HepG2 (cell line): ENCODE measurements around the gene RAB3IP. TPM values are rescaled to one million over a fixed set of nuclear protein-coding genes. Genes with fewer than 3 reads are reported as not detected.

Experiments used
- ATAC-seq: fragments of 200-7000 bp; cut with Tn5 transposase; 3 replicates; pipeline ENCODE4 v1.9.1; 2020; ENCODE audit warnings: mild to moderate bottlenecking, moderate library complexity
- BruUV-seq: library from RNA; stranded (reverse); fragments of 400-500 nt; replicated peaks from 2 replicates; lab custom pipeline; 2021; lab: Mats Ljungman, UMichigan
- CTCF ChIA-PET: fragments of 300-600 bp; formaldehyde crosslinking; extraction: SDS; loops from one replicate; lab custom pipeline; 2021; ENCODE audit warnings: low total read pairs, inconsistent platforms, low intra/inter-chr PET ratio; lab: Yijun Ruan, JAX
- POLR2A ChIA-PET: fragments of 350-600 bp; sonication (Branson Sonifier 250); formaldehyde crosslinking; loops from one replicate; lab custom pipeline; 2020; ENCODE audit warnings: antibody characterized with exemption, inconsistent platforms; lab: Yijun Ruan, JAX
- DNase-seq: peaks from one replicate; pipeline ENCODE4 v3.0.0-alpha.2; 2015; ENCODE audit warnings: low spot score
- FAIRE-seq: peaks from 3 replicates; lab custom pipeline; 2011; peaks lifted over from hg19 to GRCh38; lab: Jason Lieb, UNC
- H2AFZ ChIP-seq: one replicate; pipeline ENCODE4 v1.6.1; 2011; ENCODE audit warnings: low read length, inconsistent platforms
- H3K27ac ChIP-seq: fragments of 300-600 bp; 3 replicates; pipeline ENCODE4 v1.8.0; 2011; ENCODE audit warnings: mixed run types, mild to moderate bottlenecking, mixed read lengths, low read length, inconsistent platforms; ENCODE audit not compliant: insufficient read depth; ENCODE audit errors: extremely low read length
- H3K27me3 ChIP-seq, 2 experiments: fragments of 200-600 bp in 1 of 2; 2 replicates in 1 of 2; 3 replicates in 1 of 2; pipeline versions ENCODE4 v1.6.0 to v1.8.0; 2011; ENCODE audit warnings: low read length in 2 of 2, mild to moderate bottlenecking in 2 of 2, moderate library complexity in 2 of 2, inconsistent platforms in 1 of 2; ENCODE audit not compliant: insufficient read depth in 2 of 2, control insufficient read depth in 1 of 2
- H3K36me3 ChIP-seq, 2 experiments: fragments of 200-600 bp in 1 of 2; replicated peaks in 1 of 2; 2 replicates in 1 of 2; 3 replicates in 1 of 2; pipeline versions ENCODE4 v1.5.1 to v1.8.0; 2011; ENCODE audit warnings: low read length in 2 of 2, inconsistent platforms in 1 of 2; ENCODE audit not compliant: insufficient read depth in 2 of 2, control insufficient read depth in 1 of 2
- H3K4me1 ChIP-seq: 2 replicates; pipeline ENCODE4 v1.5.1; 2012; ENCODE audit warnings: low read length, inconsistent platforms; ENCODE audit not compliant: insufficient read depth
- H3K4me2 ChIP-seq: 2 replicates; pipeline ENCODE4 v1.6.0; 2011; ENCODE audit warnings: low read depth, low read length, inconsistent platforms
- H3K4me3 ChIP-seq, 3 experiments: fragments of 200-600 bp in 1 of 3; sonication (generic), shearing (Covaris generic) in 1 of 3; replicated peaks in 1 of 3; 2 replicates each; pipeline ENCODE4 v1.5.1; 2011 to 2016; ENCODE audit warnings: low read length in 3 of 3, inconsistent platforms in 2 of 3, low read depth in 2 of 3, mild to moderate bottlenecking in 2 of 3, control low read depth in 1 of 3, mixed read lengths in 1 of 3; ENCODE audit not compliant: insufficient read depth in 1 of 3
- H3K79me2 ChIP-seq: one replicate; pipeline ENCODE4 v1.6.1; 2011; ENCODE audit warnings: low read length, inconsistent platforms; ENCODE audit not compliant: insufficient read depth
- H3K9ac ChIP-seq: 2 replicates; pipeline ENCODE4 v1.6.0; 2011; ENCODE audit warnings: mild to moderate bottlenecking, low read depth, low read length, inconsistent platforms; ENCODE audit not compliant: insufficient read depth
- H3K9me3 ChIP-seq: 2 replicates; pipeline ENCODE4 v1.5.1; 2012; ENCODE audit warnings: mild to moderate bottlenecking, low read length
- H4K20me1 ChIP-seq: 2 replicates; pipeline ENCODE4 v1.6.0; 2011; ENCODE audit warnings: inconsistent platforms, mild to moderate bottlenecking, low read length, moderate library complexity; ENCODE audit not compliant: insufficient read depth
- DBP ChIP-seq: sonication (generic); formaldehyde crosslinking; IDR thresholded peaks from 2 replicates; pipeline ENCODE4 v1.4.0; 2020; ENCODE audit warnings: missing genetic modification reagents; ENCODE audit errors: not compliant biosample characterization
- MAF1 ChIP-seq: sonication (generic); formaldehyde crosslinking; IDR thresholded peaks from 2 replicates; pipeline ENCODE4 v1.5.0; 2020; ENCODE audit warnings: missing genetic modification reagents, borderline replicate concordance
- SETDB1 ChIP-seq: sonication (generic); formaldehyde crosslinking; IDR thresholded peaks from 2 replicates; pipeline ENCODE4 v1.5.1; 2020; ENCODE audit warnings: missing genetic modification reagents, mild to moderate bottlenecking, borderline replicate concordance
- SIX1 ChIP-seq: sonication (generic); formaldehyde crosslinking; IDR thresholded peaks from 2 replicates; pipeline ENCODE4 v1.4.0; 2020; ENCODE audit warnings: missing genetic modification reagents, borderline replicate concordance
- TBX3 ChIP-seq: fragments of 450-650 bp; IDR thresholded peaks from 2 replicates; pipeline ENCODE4 v1.6.1; 2017; ENCODE audit warnings: antibody characterized with exemption, mild to moderate bottlenecking, inconsistent platforms, borderline replicate concordance
- ZNF777 ChIP-seq: sonication (generic); formaldehyde crosslinking; IDR thresholded peaks from 2 replicates; pipeline ENCODE4 v1.4.0; 2020; ENCODE audit warnings: missing genetic modification reagents
- ZNF784 ChIP-seq: sonication (generic); formaldehyde crosslinking; IDR thresholded peaks from 2 replicates; pipeline ENCODE4 v1.5.1; 2020; ENCODE audit warnings: missing genetic modification reagents, mild to moderate bottlenecking, borderline replicate concordance
- ZSCAN29 ChIP-seq: sonication (generic); formaldehyde crosslinking; conservative IDR thresholded peaks from 2 replicates; pipeline ENCODE4 v1.4.0; 2020; ENCODE audit warnings: mild to moderate bottlenecking, missing genetic modification reagents
- WGBS: methylation state at CpG from one replicate; pipeline ENCODE4 v1.1.6; 2017; ENCODE audit warnings: low lambda C conversion rate; 5-methylcytosine and 5-hydroxymethylcytosine counted together
- in situ Hi-C: cut with HindIII; loops from 2 replicates; pipeline ENCODE4 v1.10.0; 2017; ENCODE audit warnings: low pct_unique_long_range_greater_than_20kb; ENCODE audit not compliant: extremely low pct_ligation_motif_present
- intact Hi-C: fragments of 100-400 bp; cut with micrococcal nuclease; formaldehyde crosslinking; loops from one replicate; pipeline ENCODE4 v1.10.0; 2022; ENCODE audit not compliant: unreplicated experiment
- polyA plus RNA-seq, 8 experiments: library from polyadenylated mRNA; depleted of rRNA in 3 of 8; stranded (reverse) in 7 of 8; unstranded in 1 of 8; fragments of >200 nt; fragmentation: Illumina TruSeq in 4 of 8; extraction: Trizol in 4 of 8; gene quantifications; 2 replicates each; pipeline versions ENCODE4 v1.2.1 to v1.2.3, GENCODE V29; 2011 to 2016; ENCODE audit warnings: low read depth in 4 of 8, missing spikeins in 1 of 8, mixed read lengths in 1 of 8; ENCODE audit not compliant: insufficient read depth in 1 of 8
- total RNA-seq, 5 experiments: library from RNA; depleted of rRNA; stranded (reverse); fragments of >200 nt; fragmentation: Illumina TruSeq; extraction: Trizol; gene quantifications; 2 replicates each; pipeline ENCODE4 v1.2.3, GENCODE V29; 2016; ENCODE audit warnings: low read depth in 1 of 5

The RAB3IP gene
- total and polyA plus RNA-seq, 2 of the 13 experiments (the other 11 are each of a cell fraction or from before 2014, with no cell fraction given) = 33.6 to 41.1 TPM

- H3K27ac ChIP-seq = no peak within 1 kb of the TSS
- H3K27me3 ChIP-seq = no peaks in the 10 kb centered on the region
- H3K4me2 ChIP-seq = no peak within 1 kb of the TSS
- no peak within 1 kb of the TSS for H3K4me3 ChIP-seq
- H2AFZ ChIP-seq = no peak within 1 kb of the TSS
- no peaks in the 10 kb centered on the region for H3K79me2 ChIP-seq
- no peak for FAIRE-seq
- 43% methylated on average over 5 of the region's 5 CpGs for WGBS
- ChIA-PET POLR2A (no interaction called here), CTCF (no interaction called here)
- intact Hi-C loops = loop anchor here (10.0 kb wide), 1 partner anchor 80 kb away; no protein-coding TSS in a partner anchor
- no peaks in the 10 kb centered on the region for H3K4me1 ChIP-seq
- no peak for ATAC-seq
- no peaks in the 10 kb centered on the region for H3K36me3 ChIP-seq
- no TSS peak for BruUV-seq
- DNase-seq = no peak
- H3K9ac ChIP-seq = no peak within 1 kb of the TSS
- in situ Hi-C loops = no loop called here
- TF ChIP-seq ZNF777 (CRISPR knock-in tag) = no peak
- TF ChIP-seq ZNF784 = no peak
- no peak for TF ChIP-seq ZSCAN29 (CRISPR knock-in tag)
- no peak for TF ChIP-seq SIX1
- no peak for TF ChIP-seq MAF1
- TF ChIP-seq TBX3 = no peak
- TF ChIP-seq DBP (CRISPR knock-in tag) = no peak
- no peak for TF ChIP-seq SETDB1 (CRISPR knock-in tag)
- H4K20me1 ChIP-seq = no peaks in the 10 kb centered on the region
- no peaks in the 10 kb centered on the region for H3K9me3 ChIP-seq
Measured at GRCh38 chr12:69824966-69825560, 86.4 kb downstream of the RAB3IP start, which contains the start of gene MYRFL. TSS of gene MYRFL (plus strand) at chr12:69825227. CDS start at chr12:69825518, 291 bp downstream.
